Middle frontal gyrus (tissue), 1 donor: Measurements from ENCODE around the gene CD52.
"Not testable (repeated sequence)": the region's sequence is repeated elsewhere in the genome, so short reads cannot be mapped to it uniquely, and the experiment has no call there.

Experiments used
- DNase-seq: peaks from one replicate; pipeline ENCODE4 v3.0.0-alpha.2; 2015; ENCODE audit warnings: low spot score; ENCODE audit errors: extremely low spot score

Gene CD52

DNA sequence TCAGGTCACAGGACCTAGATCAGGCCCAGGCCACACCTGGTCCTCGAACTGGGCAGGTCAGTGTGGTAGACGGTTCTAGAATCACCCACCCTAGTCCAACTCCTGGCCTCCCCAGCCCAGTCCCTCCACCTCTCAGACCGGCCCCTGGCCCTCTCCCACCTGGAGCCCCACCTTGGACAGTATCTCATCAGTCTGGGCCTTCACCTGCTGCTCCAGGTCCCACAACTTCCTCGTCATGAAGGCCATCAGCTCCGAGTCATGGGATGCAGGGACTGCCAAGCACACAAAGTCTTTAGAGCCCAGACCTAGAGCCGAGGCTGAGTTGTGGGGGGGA lies 20.0 kb upstream of the CD52 start:
- DNase-seq = no peak

DNA sequence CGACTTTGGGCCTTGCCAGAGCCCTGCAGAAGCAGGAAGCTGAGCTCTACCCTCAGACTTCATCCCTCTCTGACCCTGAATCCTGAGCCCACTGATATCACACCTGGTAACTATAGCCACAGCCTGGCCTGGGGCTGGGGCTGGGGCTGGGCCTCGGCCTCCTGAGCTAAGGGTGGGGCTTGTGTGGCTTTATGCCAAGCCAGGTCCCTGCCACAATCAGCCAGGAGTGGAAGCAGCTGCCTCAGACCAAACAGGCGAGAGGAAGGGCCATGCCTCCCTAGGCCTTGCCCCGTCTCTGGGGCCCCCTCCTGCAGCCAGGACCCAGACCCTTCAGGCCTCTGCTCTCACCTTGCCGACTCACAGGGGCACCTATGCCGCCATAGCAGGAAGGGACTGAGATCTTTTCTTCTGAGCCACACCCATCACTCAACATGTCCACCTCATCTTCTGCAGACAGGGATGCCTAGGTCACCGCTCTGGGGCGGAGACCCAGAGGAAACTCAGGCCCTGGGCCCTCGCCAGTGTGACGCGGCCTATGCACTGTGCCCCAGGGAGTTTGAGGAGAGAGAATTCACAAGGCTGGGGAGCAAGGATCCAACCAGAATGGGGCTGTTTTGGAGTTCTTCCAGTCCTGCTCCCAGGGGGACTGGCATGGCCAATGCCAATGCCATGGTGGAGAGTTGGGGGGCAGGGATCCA lies 17.0 kb upstream of the CD52 start:
- DNase-seq = no peak

DNA sequence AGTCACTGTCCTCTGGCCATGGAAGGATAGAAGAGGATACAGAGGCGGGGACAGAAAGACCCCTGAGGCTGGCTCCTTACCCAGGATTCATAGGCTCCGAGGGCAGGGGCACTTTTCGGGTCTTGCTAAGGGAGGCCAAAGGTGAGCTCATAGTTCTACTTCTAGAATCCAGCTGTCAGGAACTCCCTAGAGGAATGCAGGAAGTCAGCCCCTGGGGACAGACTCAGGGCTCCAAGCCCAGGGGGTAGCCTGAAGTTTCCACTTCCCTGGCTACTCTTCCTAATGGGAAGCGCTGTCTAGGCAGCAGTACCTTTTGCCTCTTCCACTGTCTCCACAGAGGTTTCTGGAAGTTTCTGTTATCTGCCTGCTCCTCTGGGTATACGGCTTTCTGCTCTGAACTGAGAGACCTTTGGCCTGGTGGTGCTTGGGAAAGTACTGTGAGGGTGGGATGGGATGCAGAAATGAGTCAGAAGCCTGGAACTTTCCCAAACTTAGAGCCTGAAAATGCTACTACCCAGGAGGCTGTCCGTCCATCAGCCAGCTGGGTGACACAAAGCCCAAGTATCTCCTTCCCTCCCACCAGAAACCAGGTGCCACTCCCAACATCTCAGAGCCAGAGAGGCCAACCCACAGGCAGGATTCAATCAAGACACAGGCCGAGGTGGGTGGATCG lies 14.9 kb upstream of the CD52 start:
- no peak for DNase-seq

DNA sequence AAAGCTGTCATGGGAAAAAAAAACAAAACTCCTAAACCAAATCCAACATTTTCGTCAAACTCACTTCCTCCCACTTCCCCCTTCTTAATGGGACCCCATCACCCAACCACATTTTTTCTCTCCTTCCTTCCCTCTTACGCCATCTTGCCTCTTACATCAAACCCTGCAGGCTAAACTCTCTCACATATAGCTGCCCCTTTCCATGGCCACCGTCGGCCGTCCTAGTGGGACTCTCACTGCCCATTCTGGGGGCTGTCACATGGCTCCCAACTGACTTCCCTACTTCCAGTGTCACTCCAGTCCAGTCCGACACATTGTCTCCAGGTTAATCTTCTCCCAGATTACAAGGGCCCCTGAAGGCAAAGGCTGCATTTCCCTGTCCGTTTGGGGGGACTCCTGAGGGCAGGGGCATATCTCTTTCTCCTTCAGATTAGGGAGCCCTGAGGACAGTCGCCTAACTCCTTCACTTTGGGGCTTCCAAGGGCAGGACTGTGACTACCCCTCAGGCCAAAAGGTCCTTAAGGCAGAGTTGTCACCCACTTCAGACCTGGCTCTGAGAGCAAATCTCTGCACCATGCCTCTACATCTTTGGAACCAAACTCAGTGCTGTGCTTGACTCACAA lies 12.0 kb upstream of the CD52 start:
- no peak for DNase-seq

DNA sequence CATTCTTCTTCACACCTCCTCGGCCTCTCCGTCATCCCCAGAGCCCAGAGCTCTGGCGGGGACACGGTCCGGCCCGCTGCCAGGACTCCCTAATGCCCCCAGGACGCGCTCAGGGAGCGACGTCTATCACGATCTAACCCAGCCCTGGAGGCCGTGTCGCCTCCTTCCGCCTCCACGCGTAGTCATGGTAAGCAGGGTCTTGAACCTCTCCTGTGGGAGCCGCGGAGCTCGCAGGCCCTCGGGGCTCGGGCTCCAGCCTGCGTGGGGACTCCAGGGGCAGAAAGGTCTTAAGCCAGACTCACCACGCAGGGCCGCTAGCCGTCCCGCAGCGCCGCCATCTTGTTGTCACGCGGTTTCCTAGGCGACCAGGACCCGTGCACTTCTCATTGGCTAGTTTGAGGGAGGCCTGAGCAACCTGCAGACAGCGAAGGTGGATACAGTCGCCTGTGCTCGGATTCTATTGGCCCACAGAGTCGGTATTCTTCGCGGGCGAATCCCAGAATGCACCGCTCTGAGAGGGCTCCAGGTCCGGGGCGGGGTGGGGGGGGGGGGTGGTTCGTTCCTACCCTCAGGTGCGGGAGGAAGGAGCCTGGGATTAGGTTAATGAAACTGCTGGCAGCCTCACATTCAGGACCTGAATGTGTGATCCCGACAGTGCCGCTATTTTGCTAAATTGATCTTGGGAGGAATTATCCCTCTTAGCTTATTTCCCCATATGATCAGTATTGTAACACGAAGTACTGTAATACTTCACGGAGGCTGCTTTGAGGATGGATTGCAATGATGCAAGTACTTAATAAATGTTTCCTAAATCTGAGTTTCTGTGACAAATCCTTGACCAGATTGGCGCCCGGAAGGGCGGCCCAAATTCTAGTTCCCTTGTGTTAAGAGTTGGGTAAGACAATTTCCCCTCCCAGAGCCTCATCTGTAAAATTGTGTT lies 11.2 kb upstream of the CD52 start, which contains the start of gene UBXN11:
TSS of gene UBXN11 (minus strand) at position 347 of the 940 bp plus-strand sequence. CDS start 3,753 bp downstream, outside the sequence.
- peak; percentile 75 for DNase-seq

DNA sequence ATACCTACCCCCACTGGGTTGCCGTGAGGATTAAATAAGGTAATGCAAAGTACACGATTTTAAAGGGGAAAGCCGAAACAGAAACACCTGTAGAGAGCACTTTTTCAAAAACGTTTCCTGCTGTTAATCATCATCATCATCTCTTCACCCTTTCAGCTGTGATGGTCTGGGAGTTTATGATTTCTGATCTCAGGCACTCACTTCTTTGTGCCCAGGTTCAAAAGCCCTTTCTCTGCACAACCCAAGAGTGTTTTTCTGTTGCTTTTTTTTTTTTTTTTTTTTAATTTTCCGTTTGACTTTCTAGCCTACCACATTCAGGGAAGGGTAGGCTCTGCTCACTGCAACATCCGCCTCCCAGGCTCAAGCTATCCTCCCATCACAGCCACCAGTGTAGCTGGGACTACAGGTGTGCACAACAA lies 10.4 kb upstream of the CD52 start:
- no peak for DNase-seq

DNA sequence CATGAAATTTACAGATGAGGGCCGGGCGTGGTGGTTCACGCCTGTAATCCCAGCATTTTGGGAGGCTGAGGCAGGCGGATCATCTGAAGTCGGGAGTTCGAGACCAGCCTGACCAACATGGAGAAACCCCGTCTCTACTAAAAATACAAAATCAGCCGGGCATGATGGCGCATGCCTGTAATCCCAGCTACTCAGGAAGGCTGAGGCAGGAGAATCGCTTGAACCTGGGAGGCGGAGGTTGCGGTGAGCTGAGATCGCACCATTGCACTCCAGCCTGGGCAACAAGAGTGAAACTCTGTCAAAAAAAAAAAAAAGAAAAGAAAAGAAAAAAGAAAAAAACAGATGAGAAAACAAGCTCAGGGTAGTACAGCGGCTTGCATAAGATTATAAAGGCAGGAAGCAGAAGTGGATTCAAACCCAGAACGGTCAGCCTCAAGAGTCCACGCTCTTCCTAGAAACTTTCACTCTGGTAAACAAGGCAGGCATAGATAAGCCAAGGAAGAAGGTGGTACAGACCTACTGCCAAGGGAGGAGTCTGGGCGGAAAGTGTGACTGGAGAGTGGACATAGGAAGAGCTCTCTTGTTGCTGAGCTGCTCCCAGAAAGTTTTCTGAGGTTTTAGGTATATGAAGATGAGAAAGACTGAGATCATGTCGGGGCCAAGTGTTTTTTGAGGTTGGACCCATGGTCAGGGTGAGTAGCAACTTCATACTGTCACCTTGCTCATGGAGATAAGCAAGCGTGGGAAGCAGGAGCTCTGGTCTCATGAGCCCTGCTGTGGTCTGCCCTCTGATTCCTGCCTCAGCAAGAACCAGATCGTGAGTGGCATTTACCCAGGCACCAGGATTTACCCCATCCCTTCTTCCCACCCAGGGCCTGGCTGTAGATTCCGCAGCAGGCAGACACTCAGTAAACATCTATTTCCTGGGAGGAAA lies 9.5 kb upstream of the CD52 start:
- not testable (repeated sequence) for DNase-seq

DNA sequence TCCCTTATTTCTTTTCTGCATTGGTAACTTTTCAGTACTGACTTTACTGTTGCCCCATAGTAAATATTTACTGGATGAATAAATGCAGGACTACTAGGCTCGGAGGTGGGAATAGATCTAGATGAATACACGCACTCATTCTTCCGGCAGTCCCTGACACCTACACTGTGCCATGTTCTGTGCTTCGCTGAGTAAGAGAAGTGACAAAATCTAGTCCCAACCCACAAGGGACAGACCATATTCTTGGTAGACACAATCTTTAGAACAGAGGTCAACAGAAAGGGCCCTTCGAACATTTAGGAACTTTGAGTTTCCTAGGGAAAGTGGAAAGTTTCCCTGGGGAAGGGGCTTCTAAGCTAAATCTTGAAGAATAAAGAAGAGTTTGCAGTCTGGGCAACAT lies 3.3 kb upstream of the CD52 start:
- DNase-seq = no peak

DNA sequence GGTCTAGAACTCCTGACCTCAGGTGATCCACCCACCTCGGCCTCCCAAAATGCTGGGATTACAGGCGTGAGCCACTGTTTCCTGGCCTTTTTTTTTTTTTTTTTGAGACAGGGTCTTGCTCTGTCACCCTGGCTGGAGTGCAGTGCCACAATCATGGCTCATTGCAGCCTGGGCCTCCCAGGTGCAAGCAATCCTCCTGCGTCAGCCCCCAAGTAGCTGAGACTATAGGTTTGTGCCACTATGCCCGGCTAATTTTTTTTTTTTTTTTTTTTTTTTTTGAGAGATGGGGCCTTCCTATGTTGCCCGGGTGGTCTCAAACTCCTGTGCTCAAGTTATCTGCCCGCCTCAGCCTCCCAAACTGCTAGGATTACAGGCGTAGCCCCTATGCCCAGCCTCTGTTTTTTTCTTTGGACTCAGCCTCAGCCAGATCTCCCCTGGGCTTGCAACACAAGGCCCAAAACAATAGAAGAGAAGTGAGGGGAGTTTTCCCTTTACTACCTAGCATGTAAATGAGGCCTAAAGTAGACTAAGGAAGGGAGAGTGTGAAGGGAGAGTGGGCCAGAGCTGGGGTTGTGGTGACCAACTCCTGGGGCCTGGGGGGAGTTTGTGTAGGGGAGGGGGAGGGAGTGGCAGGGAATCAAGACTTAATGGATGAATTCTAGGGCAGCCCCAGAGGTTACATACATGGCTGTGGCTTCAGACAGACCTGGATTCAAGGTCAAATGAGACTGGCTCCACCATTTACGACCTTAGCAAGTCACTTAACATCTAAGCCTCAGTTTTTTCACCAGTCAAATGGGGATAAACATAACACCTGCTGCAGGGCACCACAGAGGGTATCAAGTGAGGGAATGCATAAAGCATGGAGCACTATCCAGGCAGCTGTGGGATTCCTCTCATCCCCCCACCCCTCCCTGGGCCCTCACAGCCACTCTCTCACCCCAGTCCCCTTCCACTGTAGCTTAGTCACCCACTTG lies 1.6 kb upstream of the CD52 start:
- DNase-seq = no peak

DNA sequence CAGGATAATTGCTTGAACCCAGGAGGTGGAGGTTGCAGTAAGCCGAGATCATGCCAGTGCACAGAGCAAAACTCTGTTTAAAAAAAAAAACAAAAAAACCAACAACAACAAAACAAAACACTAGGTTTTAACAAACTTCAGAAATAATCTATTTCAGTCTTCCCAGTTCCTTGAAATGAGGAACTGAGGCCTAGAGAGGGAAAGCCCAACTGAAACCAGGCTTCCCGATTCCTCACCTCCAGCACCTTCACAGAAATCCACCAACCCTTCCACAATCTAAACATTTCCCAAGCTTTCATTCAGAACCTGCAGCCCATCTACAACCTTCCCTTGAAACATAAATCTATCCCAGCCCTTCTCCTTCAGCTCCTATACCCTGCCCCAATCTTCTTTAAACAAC lies 612 bp upstream of the CD52 start:
- no peak for DNase-seq

DNA sequence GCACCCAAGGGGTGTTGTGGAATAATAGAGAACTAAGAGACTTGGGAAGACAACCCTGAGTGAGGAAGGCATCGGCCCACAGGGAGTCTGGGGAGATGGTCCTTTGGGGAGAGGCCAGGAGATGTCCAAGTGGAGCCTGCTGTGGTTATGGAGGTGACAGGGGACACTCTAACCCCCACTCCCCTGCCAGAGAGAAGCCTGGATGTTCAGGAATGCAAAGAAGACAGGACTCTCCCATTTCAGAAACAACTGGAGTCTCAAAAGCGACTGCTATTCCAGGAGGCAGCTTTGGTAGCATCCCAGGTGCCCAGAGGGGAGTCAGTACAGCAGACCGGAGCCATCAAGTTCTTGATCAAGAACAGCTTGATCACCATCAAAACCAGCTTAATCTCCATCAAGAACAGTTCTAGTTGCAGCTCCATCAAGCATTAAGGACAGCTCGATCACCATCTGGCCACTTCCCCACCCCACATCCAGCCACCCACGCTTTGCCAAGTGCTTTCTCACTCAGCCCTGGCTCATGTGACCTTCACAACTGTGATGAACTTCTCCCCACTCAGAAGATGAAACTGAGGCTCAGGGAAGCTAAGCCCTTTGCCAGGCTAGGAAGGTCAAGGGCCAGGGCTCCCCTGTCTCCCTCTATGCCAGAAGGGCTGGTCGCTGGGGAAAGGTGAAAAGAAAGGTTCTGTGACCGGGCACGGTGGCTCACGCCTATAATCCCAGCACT lies 743 bp downstream of the CD52 start:
- no peak for DNase-seq

DNA sequence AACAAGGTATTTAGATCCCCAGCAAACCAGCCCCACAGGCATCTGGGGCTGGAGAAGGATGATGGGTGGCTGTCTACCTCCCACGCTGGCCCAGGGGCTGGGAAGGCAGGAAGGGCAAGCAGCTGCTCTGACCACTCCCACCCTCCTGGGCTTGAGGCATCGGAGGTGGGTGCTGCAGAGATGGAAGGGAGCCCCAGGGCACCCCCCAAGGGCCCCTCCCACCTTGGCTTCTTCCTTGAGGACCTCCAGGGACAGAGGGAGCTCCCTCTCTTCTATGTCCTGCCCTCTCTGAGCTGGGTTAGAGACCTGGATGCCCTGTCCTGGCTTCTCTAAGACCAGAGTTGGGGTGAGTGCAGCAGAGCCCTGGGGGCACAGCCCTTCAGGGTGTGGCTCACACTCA lies 3.1 kb downstream of the CD52 start:
- no peak for DNase-seq

DNA sequence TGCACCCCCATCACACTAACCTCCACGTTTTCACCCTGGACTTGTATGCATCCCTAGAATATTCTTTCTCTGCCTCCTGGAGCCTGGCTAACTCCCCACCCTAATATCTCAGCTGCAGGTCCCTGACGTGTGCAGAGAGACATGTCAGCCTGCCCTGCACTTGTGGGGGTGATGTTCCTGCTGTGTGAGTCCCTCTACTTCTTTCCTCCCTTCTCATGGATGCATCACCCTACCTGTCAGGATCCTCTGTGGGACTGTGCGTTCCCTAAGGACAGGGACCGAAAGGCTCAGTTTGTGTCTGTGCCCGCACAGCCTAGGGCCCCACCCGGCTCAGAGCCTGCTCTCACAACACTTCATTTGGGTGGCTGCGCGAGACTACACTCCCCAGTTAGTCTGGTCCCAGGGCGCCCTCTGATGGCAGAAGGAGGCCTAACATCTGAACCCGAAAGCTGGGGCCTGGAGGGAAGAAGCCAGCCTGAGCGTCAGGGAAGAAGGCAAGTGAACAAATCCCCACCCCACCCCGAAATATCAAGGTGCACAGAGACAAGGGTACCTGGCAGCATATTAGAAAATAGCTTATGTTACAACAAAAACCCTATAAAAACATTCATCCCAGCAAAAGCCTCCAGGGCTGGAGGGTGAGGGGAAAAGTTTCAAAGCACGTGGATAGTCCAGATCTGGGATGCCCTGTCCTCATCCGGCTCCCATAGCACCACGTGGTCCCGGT lies 3.7 kb downstream of the CD52 start:
- peak; percentile 90 for DNase-seq

DNA sequence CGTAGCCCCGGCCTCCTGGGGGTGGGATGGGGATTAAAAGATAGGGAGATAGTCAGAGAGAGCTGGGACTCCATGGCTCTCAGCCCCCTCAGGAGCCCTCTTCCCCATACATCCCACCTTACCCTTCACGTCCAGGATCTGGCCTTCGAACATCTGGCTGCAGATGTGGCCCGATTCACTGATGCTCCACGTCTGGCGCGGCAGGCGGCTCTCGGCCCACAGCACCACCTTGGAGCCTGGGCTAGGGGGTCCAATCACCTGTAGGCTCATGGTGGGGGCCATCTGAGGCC lies 4.2 kb downstream of the CD52 start:
- DNase-seq = no peak

DNA sequence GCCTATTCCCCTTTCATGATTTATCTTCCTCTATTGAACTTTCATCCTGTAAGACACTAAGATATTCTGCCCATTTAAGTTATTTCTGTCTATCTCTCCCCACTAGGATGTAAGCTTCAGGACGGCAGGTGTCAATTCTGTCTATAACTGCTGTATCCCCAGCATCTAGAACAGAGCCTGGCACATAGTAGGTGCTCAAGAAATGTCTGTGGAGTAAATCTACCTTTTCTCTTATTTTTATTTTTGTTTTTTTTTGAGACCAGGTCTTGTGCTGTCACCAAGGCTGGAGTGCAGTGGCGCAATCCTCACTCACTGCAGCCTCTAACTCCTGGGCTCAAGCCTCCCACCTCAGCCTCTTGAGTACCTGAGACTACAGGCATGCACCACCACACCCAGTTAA lies 5.6 kb downstream of the CD52 start:
- no peak for DNase-seq

DNA sequence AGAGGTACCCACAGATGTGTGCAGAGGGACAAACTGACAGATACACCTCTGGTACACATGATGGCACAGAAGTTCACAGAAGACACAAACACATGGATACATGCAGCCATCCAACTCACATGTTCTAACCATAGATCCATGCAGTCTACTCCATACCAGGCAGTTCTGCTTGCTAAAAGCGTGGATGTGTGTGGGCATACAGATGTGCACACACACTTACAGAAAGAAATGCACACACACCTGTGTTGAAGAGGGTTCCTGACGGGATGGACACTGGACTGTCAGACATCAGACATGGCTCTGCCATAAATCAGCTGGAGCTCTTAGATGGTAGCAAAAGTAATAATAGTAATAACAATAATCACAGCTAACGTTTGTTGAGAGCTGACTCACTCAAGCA lies 6.8 kb downstream of the CD52 start:
- no peak for DNase-seq

DNA sequence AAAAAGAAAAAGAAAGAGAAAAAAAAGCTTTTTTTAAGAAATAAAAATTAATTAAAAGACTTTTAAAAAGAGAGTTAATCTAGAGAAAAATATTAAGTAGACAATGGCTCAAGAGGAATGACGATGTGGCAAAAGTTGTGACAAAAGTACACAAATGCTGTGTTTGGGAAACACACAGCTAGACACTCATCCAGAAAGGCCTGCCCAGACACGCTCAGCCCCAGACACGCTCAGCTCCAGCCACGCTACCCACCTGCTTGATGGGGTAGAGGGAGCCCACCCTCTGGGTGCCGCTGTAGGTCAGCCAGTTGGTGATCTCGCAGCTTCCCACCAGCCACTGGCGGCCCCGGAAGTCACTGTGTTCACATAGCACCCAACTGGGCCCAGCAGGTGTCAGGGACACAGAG lies 10.2 kb downstream of the CD52 start:
- no peak for DNase-seq

DNA sequence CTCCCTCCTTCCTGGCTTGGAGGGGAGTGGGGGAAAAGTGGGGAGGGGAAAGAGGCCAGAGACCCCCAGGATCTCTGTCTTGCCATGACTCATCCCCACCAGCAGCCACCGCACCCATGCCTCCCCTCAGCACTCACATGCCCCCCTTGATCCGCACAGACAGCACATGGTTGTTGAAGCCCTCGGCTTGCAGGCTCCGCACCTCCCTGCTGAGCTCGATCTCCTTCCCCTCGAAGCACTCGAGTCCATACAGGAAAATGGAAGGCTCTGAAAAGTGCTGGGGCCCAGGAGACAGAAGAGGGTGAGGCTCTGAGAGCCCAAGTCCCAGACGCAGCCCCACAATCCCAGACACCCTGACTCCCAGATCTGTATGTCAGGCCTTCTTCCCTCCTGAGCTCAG lies 10.8 kb downstream of the CD52 start:
- DNase-seq = no peak
